Nephron (organoid): Measurements from ENCODE around the gene LPP.
A peak's percentile ranks its signal among the peaks of the same experiment; 100 is the strongest.

Experiments used
- H3K27ac Mint-ChIP-seq, 3 experiments: 2 replicates each; pipeline ENCODE4 v1.8.0; 2020; ENCODE audit warnings: mixed read lengths in 3 of 3, mild to moderate bottlenecking in 2 of 3, moderate library complexity in 1 of 3
- H3K27me3 Mint-ChIP-seq: 2 replicates; pipeline ENCODE4 v1.8.0; 2021; ENCODE audit warnings: low read depth, mild to moderate bottlenecking, moderate library complexity, mixed read lengths
- H3K36me3 Mint-ChIP-seq: 2 replicates; pipeline ENCODE4 v1.8.0; 2020; ENCODE audit warnings: low read depth, mixed read lengths
- H3K4me1 Mint-ChIP-seq: 2 replicates; pipeline ENCODE4 v1.8.0; 2020; ENCODE audit warnings: mixed read lengths
- H3K4me3 Mint-ChIP-seq, 3 experiments: 2 replicates each; pipeline ENCODE4 v1.8.0; 2020; ENCODE audit warnings: mild to moderate bottlenecking in 3 of 3, mixed read lengths in 3 of 3, moderate library complexity in 2 of 3
- H3K9me3 Mint-ChIP-seq: 2 replicates; pipeline ENCODE4 v1.8.0; 2020; ENCODE audit warnings: mixed read lengths
- CTCF ChIP-seq, 3 experiments: fragments of 200-600 bp; sonication (generic); IDR thresholded peaks; one replicate each; pipeline ENCODE4 v1.5.0; 2021; ENCODE audit warnings: antibody characterized with exemption in 3 of 3; ENCODE audit not compliant: unreplicated experiment in 3 of 3

LPP gene

GRCh38 chr3:188198760-188199327 is 44.9 kb downstream of the LPP start:
- Mint-ChIP-seq H3K27me3 (no peaks in the 10 kb centered on the region), H3K27ac (no peak overlapping the region), H3K36me3 (no peaks in the 10 kb centered on the region), H3K4me3 (no peak overlapping the region), H3K9me3 (no peaks in the 10 kb centered on the region), H3K4me1 (peaks cover 7% of the 10 kb centered on the region)
- no peak for TF ChIP-seq CTCF (IDR thresholded peaks at IDR 0.05; ENCODE audit: unreplicated experiment in 3 of 3)

GRCh38 chr3:188199386-188199785 is 45.4 kb downstream of the LPP start:
- no peak overlapping the region for H3K4me3 Mint-ChIP-seq
- TF ChIP-seq CTCF (IDR thresholded peaks at IDR 0.05; ENCODE audit: unreplicated experiment in 3 of 3): no peak
- H3K36me3 Mint-ChIP-seq: no peaks in the 10 kb centered on the region
- H3K27me3 Mint-ChIP-seq: no peaks in the 10 kb centered on the region
- H3K9me3 Mint-ChIP-seq: no peaks in the 10 kb centered on the region
- peaks cover 12% of the 10 kb centered on the region for H3K4me1 Mint-ChIP-seq
- H3K27ac Mint-ChIP-seq: no peak overlapping the region

GRCh38 chr3:188200481-188200880 is 46.5 kb downstream of the LPP start:
- peaks cover 14% of the 10 kb centered on the region for H3K4me1 Mint-ChIP-seq
- no peak overlapping the region for H3K4me3 Mint-ChIP-seq
- no peak for TF ChIP-seq CTCF (IDR thresholded peaks at IDR 0.05; ENCODE audit: unreplicated experiment in 3 of 3)
- H3K36me3 Mint-ChIP-seq: no peaks in the 10 kb centered on the region
- no peaks in the 10 kb centered on the region for H3K27me3 Mint-ChIP-seq
- H3K27ac Mint-ChIP-seq: no peak overlapping the region
- no peaks in the 10 kb centered on the region for H3K9me3 Mint-ChIP-seq

GRCh38 chr3:188202358-188203138 is 48.6 kb downstream of the LPP start:
- no peak overlapping the region for H3K27ac Mint-ChIP-seq
- H3K4me3 Mint-ChIP-seq: no peak overlapping the region
- peaks cover 16% of the 10 kb centered on the region for H3K4me1 Mint-ChIP-seq
- H3K9me3 Mint-ChIP-seq: no peaks in the 10 kb centered on the region
- TF ChIP-seq CTCF (IDR thresholded peaks at IDR 0.05; ENCODE audit: unreplicated experiment in 3 of 3): no peak
- H3K27me3 Mint-ChIP-seq: no peaks in the 10 kb centered on the region
- no peaks in the 10 kb centered on the region for H3K36me3 Mint-ChIP-seq

- Mint-ChIP-seq H3K27ac (no peak overlapping the region), H3K27me3 (no peaks in the 10 kb centered on the region), H3K9me3 (no peaks in the 10 kb centered on the region), H3K36me3 (peaks cover 2% of the 10 kb centered on the region), H3K4me3 (no peak overlapping the region), H3K4me1 (peaks cover 30% of the 10 kb centered on the region)
- no peak for TF ChIP-seq CTCF (IDR thresholded peaks at IDR 0.05; ENCODE audit: unreplicated experiment in 3 of 3)
Observed at GRCh38 chr3:188204526-188204925, 50.6 kb downstream of the LPP start.

GRCh38 chr3:188205992-188206416 is 52.0 kb downstream of the LPP start:
- Mint-ChIP-seq H3K9me3 (no peaks in the 10 kb centered on the region), H3K4me1 (peaks cover 30% of the 10 kb centered on the region), H3K4me3 (no peak overlapping the region), H3K27ac (peak overlapping the region in 1 of 3 experiments; percentile 51), H3K36me3 (peaks cover 5% of the 10 kb centered on the region), H3K27me3 (no peaks in the 10 kb centered on the region)
- TF ChIP-seq CTCF (IDR thresholded peaks at IDR 0.05; ENCODE audit: unreplicated experiment in 3 of 3): peak in 1 of 3 experiments; percentile 18
